ENCODE results near the gene PKN1.
"Not testable (repeated sequence)": the region's sequence is repeated elsewhere in the genome, so short reads cannot be mapped to it uniquely, and the experiment has no call there.

PKN1 gene

GRCh38 chr19:14494411-14494810, 61.3 kb downstream of the PKN1 start:
- DNase-seq: no peak

- no peak for DNase-seq
Observed at GRCh38 chr19:14494910-14495671, 62.0 kb downstream of the PKN1 start.

GRCh38 chr19:14495672-14496028, 62.5 kb downstream of the PKN1 start:
- DNase-seq: no peak

GRCh38 chr19:14496029-14496833, 63.1 kb downstream of the PKN1 start, which contains the start of gene GIPC1:
Gene GIPC1, minus strand, starts transcription at chr19:14496127. Its CDS starts 13,151 bp downstream, at chr19:14482976.
- DNase-seq: peak; percentile 97

GRCh38 chr19:14496834-14497227, 63.7 kb downstream of the PKN1 start:
- no peak for DNase-seq

GRCh38 chr19:14497228-14497921, 64.3 kb downstream of the PKN1 start:
- DNase-seq: no peak

- no peak for DNase-seq
Observed at GRCh38 chr19:14502334-14503092, 69.4 kb downstream of the PKN1 start.

- DNase-seq: no peak
Observed at GRCh38 chr19:14503285-14503684, 70.2 kb downstream of the PKN1 start.

- not testable (repeated sequence) for DNase-seq
Observed at GRCh38 chr19:14504575-14504974, 71.5 kb downstream of the PKN1 start.

- peak; percentile 16 for DNase-seq
Observed at GRCh38 chr19:14505488-14506239, 72.6 kb downstream of the PKN1 start.

GRCh38 chr19:14507704-14508542, 74.8 kb downstream of the PKN1 start:
- DNase-seq: no peak

- no peak for DNase-seq
Observed at GRCh38 chr19:14510311-14511228, 77.5 kb downstream of the PKN1 start.

- no peak for DNase-seq
Observed at GRCh38 chr19:14511229-14511593, 78.1 kb downstream of the PKN1 start.

GRCh38 chr19:14512406-14512961, 79.4 kb downstream of the PKN1 start:
- no peak for DNase-seq

- DNase-seq: no peak
Observed at GRCh38 chr19:14514215-14514863, 81.2 kb downstream of the PKN1 start.

GRCh38 chr19:14515501-14516047, 82.5 kb downstream of the PKN1 start:
- DNase-seq: no peak

- DNase-seq: no peak
Observed at GRCh38 chr19:14516048-14516534, 83.0 kb downstream of the PKN1 start.

GRCh38 chr19:14516746-14517438, 83.8 kb downstream of the PKN1 start:
- no peak for DNase-seq

All from NCI-H1694 treated with DMSO at 0.1 percent for 48 hours (cell line).